Spleen (tissue), 11 donors: Measurements from ENCODE around the gene ZSCAN5A. TPM values are rescaled to one million over a fixed set of nuclear protein-coding genes. Genes with fewer than 3 reads are reported as not detected.
"Not testable (repeated sequence)": the region's sequence is repeated elsewhere in the genome, so short reads cannot be mapped to it uniquely, and the experiment has no call there.

Experiments
- DNase-seq: peaks from one replicate; pipeline ENCODE4 v3.0.0-alpha.2; 2020
- H3K27ac ChIP-seq, 8 donors: fragments of 200-600 bp; sonication (generic) in 7 of 8; 1 replicate in 4 of 8; 2 replicates in 4 of 8; pipeline versions ENCODE4 v1.5.0 to v1.8.0; 2016 to 2021; ENCODE audit warnings: inconsistent platforms in 4 of 8, mild to moderate bottlenecking in 4 of 8, moderate library complexity in 1 of 8
- H3K27me3 ChIP-seq, 7 donors: fragments of 200-600 bp; sonication (generic) in 6 of 7; replicated peaks in 1 of 7; 1 replicate in 4 of 7; 2 replicates in 3 of 7; pipeline versions ENCODE4 v1.5.0 to v1.8.0; 2016 to 2021; ENCODE audit warnings: inconsistent platforms in 3 of 7, mild to moderate bottlenecking in 1 of 7
- H3K36me3 ChIP-seq, 6 donors: fragments of 200-600 bp; sonication (generic) in 5 of 6; 1 replicate in 4 of 6; 2 replicates in 2 of 6; pipeline versions ENCODE4 v1.5.0 to v1.8.0; 2016 to 2021; ENCODE audit warnings: inconsistent platforms in 2 of 6
- H3K4me1 ChIP-seq, 6 donors: fragments of 200-600 bp; sonication (generic) in 5 of 6; 1 replicate in 3 of 6; 2 replicates in 3 of 6; pipeline versions ENCODE4 v1.5.0 to v1.8.0; 2016 to 2021; ENCODE audit warnings: inconsistent platforms in 3 of 6
- H3K4me3 ChIP-seq, 8 donors: fragments of 200-600 bp; sonication (generic) in 7 of 8; 1 replicate in 4 of 8; 2 replicates in 4 of 8; pipeline versions ENCODE4 v1.5.0 to v1.8.0; 2016 to 2021; ENCODE audit warnings: inconsistent platforms in 4 of 8, mild to moderate bottlenecking in 4 of 8, moderate library complexity in 2 of 8
- H3K9me3 ChIP-seq, 8 donors: fragments of 200-600 bp; sonication (generic) in 7 of 8; 1 replicate in 4 of 8; 2 replicates in 4 of 8; pipeline versions ENCODE4 v1.5.0 to v1.8.0; 2016 to 2021; ENCODE audit warnings: inconsistent platforms in 4 of 8
- CTCF ChIP-seq, 11 experiments: fragments of 200-600 bp in 7 of 11; fragments of 450-650 bp in 4 of 11; sonication (generic) in 4 of 11; IDR thresholded peaks in 8 of 11; conservative IDR thresholded peaks in 3 of 11; 1 replicate in 7 of 11; 2 replicates in 4 of 11; pipeline versions ENCODE4 v1.4.0 to v1.8.0; 2016 to 2021; ENCODE audit warnings: antibody characterized with exemption in 11 of 11, inconsistent platforms in 4 of 11, mild to moderate bottlenecking in 1 of 11
- POLR2A ChIP-seq, 3 donors: fragments of 450-650 bp; IDR thresholded peaks; one replicate each; pipeline ENCODE4 v1.5.1; 2017; ENCODE audit warnings: antibody characterized with exemption in 3 of 3, mild to moderate bottlenecking in 1 of 3
- POLR2AphosphoS5 ChIP-seq, 3 donors: sonication (generic); formaldehyde crosslinking; IDR thresholded peaks; one replicate each; pipeline ENCODE4 v1.5.1; 2017; ENCODE audit warnings: antibody characterized with exemption in 3 of 3
- whole genome bisulfite sequencing, 5 donors: extraction: QIAGEN DNeasy Blood & Tissue Kit in 3 of 5; methylation state at CpG; one replicate each; pipeline versions ENCODE4 v1.1.5 to v1.1.7; 2013 to 2018; 5-methylcytosine and 5-hydroxymethylcytosine counted together
- intact Hi-C: fragments of 100-400 bp; cut with DNase I; formaldehyde crosslinking; loops from one replicate; pipeline ENCODE4 v1.15.0; 2023; ENCODE audit warnings: low total_unique reads
- polyA plus RNA-seq, 3 donors: library from polyadenylated mRNA; stranded (reverse); fragments of 200-250 nt; gene quantifications; one replicate each; pipeline ENCODE4 v1.2.1, GENCODE V29; 2013
- total RNA-seq, 7 donors: library from RNA; depleted of rRNA in 3 of 7; stranded (reverse); fragments of >200 nt in 3 of 7; fragmentation: NEBNext Ultra II Directional in 4 of 7; extraction: Animal tissue kit (Norgen Biotek cat#: 25700) in 4 of 7; gene quantifications; one replicate each; pipeline versions ENCODE4 v1.1.0 to v1.2.1, GENCODE V29; 2016 to 2021
- donor health status: healthy with polysubstance abuse.
- donor health status: DM: no; HTN: no; CAD: no; lungs with moderate emphysema.
- donor health status: DM: no; HTN: no; CAD: no.
- donor health status: Bipolar disorder and iron deficiency.
- donor health status: healthy.
- donor health status: DM: no; HTN: no; CAD: no.
- donor health status: DM: yes; HTN: yes; CAD: no.

ZSCAN5A gene
- total and polyA plus RNA-seq, 10 donors, result 3.4 to 18.7 (median 7.1) TPM

GRCh38 chr19:56223481-56223880 lies 91.2 kb downstream of the ZSCAN5A start:
- DNase-seq, result no peak
- Histone ChIP-seq H3K27me3 (peaks cover 0 to 1% (median 0%) of the 10 kb centered on the region in 7 donors), H3K36me3 (peaks cover 0 to 34% (median 0%) of the 10 kb centered on the region in 6 donors), H3K9me3 (no peaks in the 10 kb centered on the region), H3K27ac (no peak overlapping the region), H3K4me1 (no peaks in the 10 kb centered on the region), H3K4me3 (no peak overlapping the region)
- TF ChIP-seq POLR2AphosphoS5 (IDR thresholded peaks at IDR 0.05), result no peak
- TF ChIP-seq POLR2A (IDR thresholded peaks at IDR 0.05), result no peak
- no peak for TF ChIP-seq CTCF (IDR thresholded peaks at IDR 0.05 in 8 of 11, conservative IDR thresholded peaks at IDR 0.05 in 3 of 11)
- WGBS, 5 donors, result 90 to 96% (median 93%) methylated on average over 9 of the region's 9 CpGs
- intact Hi-C loops, result no loop called here

- Histone ChIP-seq H3K27me3 (peaks cover 0 to 7% (median 0%) of the 10 kb centered on the region in 7 donors), H3K4me1 (peaks cover 0 to 1% (median under 1%) of the 10 kb centered on the region in 6 donors), H3K27ac (no peak overlapping the region), H3K4me3 (no peak overlapping the region), H3K9me3 (no peaks in the 10 kb centered on the region), H3K36me3 (peaks cover 0 to 34% (median 0%) of the 10 kb centered on the region in 6 donors)
- WGBS, 5 donors, result 80 to 87% (median 84%) methylated on average over 6 of the region's 6 CpGs
- TF ChIP-seq POLR2A (IDR thresholded peaks at IDR 0.05), result no peak
- no peak for TF ChIP-seq CTCF (IDR thresholded peaks at IDR 0.05 in 8 of 11, conservative IDR thresholded peaks at IDR 0.05 in 3 of 11)
- no peak for TF ChIP-seq POLR2AphosphoS5 (IDR thresholded peaks at IDR 0.05)
- no peak for DNase-seq
- intact Hi-C loops, result no loop called here
Observed at GRCh38 chr19:56222901-56223300, 91.7 kb downstream of the ZSCAN5A start.

- no peak for DNase-seq
- Histone ChIP-seq H3K36me3 (peaks cover 0 to 34% (median 0%) of the 10 kb centered on the region in 6 donors), H3K4me3 (no peak overlapping the region), H3K27ac (no peak overlapping the region), H3K9me3 (no peaks in the 10 kb centered on the region), H3K4me1 (peaks cover 0 to 12% (median 9%) of the 10 kb centered on the region in 6 donors), H3K27me3 (peaks cover 4 to 18% (median 8%) of the 10 kb centered on the region in 7 donors)
- TF ChIP-seq POLR2A (IDR thresholded peaks at IDR 0.05) (no peak), POLR2AphosphoS5 (IDR thresholded peaks at IDR 0.05) (no peak), CTCF (IDR thresholded peaks at IDR 0.05 in 8 of 11, conservative IDR thresholded peaks at IDR 0.05 in 3 of 11) (no peak)
- 94 to 96% (median 96%) methylated on average over 14 of the region's 14 CpGs for WGBS, 5 donors
- intact Hi-C loops, result no loop called here
Observed at GRCh38 chr19:56221851-56222250, 92.8 kb downstream of the ZSCAN5A start.

GRCh38 chr19:56221442-56221841 lies 93.2 kb downstream of the ZSCAN5A start:
- H3K9me3 ChIP-seq, intact Hi-C loops, DNase-seq, H3K4me3 ChIP-seq, H3K27ac ChIP-seq: not testable (repeated sequence)
- TF ChIP-seq CTCF (IDR thresholded peaks at IDR 0.05 in 8 of 11, conservative IDR thresholded peaks at IDR 0.05 in 3 of 11), result peak in 2 of 11 experiments; percentile 15 to 25
- Histone ChIP-seq H3K36me3 (peaks cover 0 to 34% (median 0%) of the 10 kb centered on the region in 6 donors), H3K27me3 (peaks cover 4 to 22% (median 8%) of the 10 kb centered on the region in 7 donors), H3K4me1 (peaks cover 0 to 13% (median 9%) of the 10 kb centered on the region in 6 donors)
- WGBS, 5 donors, result 52 to 71% (median 69%) methylated on average over 9 of the region's 9 CpGs
